MG63 (cell line): ENCODE results near the gene DNAJC8. TPM values are rescaled to one million over a fixed set of nuclear protein-coding genes. Genes with fewer than 3 reads are reported as not detected.

ENCODE experiments used
- DNase-seq: peaks from one replicate; pipeline ENCODE4 v3.0.0-alpha.2; 2020
- H3K27me3 ChIP-seq: fragments of 250-450 bp; sonication (Bioruptor Pico); 2 replicates; pipeline ENCODE4 v1.5.1; 2020; ENCODE audit warnings: mild to moderate bottlenecking, moderate library complexity
- H3K36me3 ChIP-seq: fragments of 250-450 bp; sonication (Bioruptor Pico); 2 replicates; pipeline ENCODE4 v1.5.1; 2020; ENCODE audit warnings: mild to moderate bottlenecking, moderate library complexity
- H3K4me3 ChIP-seq: fragments of 250-450 bp; sonication (Bioruptor Pico); 2 replicates; pipeline ENCODE4 v1.5.1; 2020; ENCODE audit warnings: mild to moderate bottlenecking, moderate library complexity
- H3K9me3 ChIP-seq: fragments of 250-450 bp; sonication (Bioruptor Pico); 2 replicates; pipeline ENCODE4 v1.5.1; 2020; ENCODE audit warnings: mild to moderate bottlenecking, moderate library complexity
- total RNA-seq: library from RNA; depleted of rRNA; stranded (reverse); fragments of >200 nt; shearing (Covaris generic); gene quantifications from 2 replicates; pipeline ENCODE4 v1.2.3, GENCODE V29; 2014; ENCODE audit warnings: low replicate concordance

DNAJC8 gene
- total RNA-seq, 1 experiment from 2014 or later, result 115 TPM

- H3K36me3 ChIP-seq, result no peaks in the 10 kb centered on the region
- no peak overlapping the region for H3K4me3 ChIP-seq
- no peak for DNase-seq
- H3K27me3 ChIP-seq, result no peaks in the 10 kb centered on the region
- no peaks in the 10 kb centered on the region for H3K9me3 ChIP-seq
Measured at GRCh38 chr1:28193701-28194161, 39.1 kb downstream of the DNAJC8 start.

GRCh38 chr1:28190996-28191645 is 41.7 kb downstream of the DNAJC8 start:
- no peak overlapping the region for H3K4me3 ChIP-seq
- H3K9me3 ChIP-seq, result no peaks in the 10 kb centered on the region
- H3K36me3 ChIP-seq, result no peaks in the 10 kb centered on the region
- H3K27me3 ChIP-seq, result no peaks in the 10 kb centered on the region
- DNase-seq, result no peak

- no peak overlapping the region for H3K4me3 ChIP-seq
- H3K9me3 ChIP-seq, result no peaks in the 10 kb centered on the region
- no peaks in the 10 kb centered on the region for H3K36me3 ChIP-seq
- no peaks in the 10 kb centered on the region for H3K27me3 ChIP-seq
- no peak for DNase-seq
Measured at GRCh38 chr1:28190337-28190979, 42.4 kb downstream of the DNAJC8 start.

- Histone ChIP-seq H3K27me3 (no peaks in the 10 kb centered on the region), H3K4me3 (no peak overlapping the region), H3K9me3 (no peaks in the 10 kb centered on the region), H3K36me3 (no peaks in the 10 kb centered on the region)
- DNase-seq, result no peak
Measured at GRCh38 chr1:28185071-28185470, 47.8 kb downstream of the DNAJC8 start.

- Histone ChIP-seq H3K4me3 (no peak overlapping the region), H3K27me3 (no peaks in the 10 kb centered on the region), H3K36me3 (no peaks in the 10 kb centered on the region), H3K9me3 (no peaks in the 10 kb centered on the region)
- no peak for DNase-seq
Measured at GRCh38 chr1:28180306-28181305, 52.2 kb downstream of the DNAJC8 start.

GRCh38 chr1:28178690-28179485 is 53.9 kb downstream of the DNAJC8 start:
- H3K9me3 ChIP-seq, result no peaks in the 10 kb centered on the region
- H3K36me3 ChIP-seq, result no peaks in the 10 kb centered on the region
- H3K27me3 ChIP-seq, result no peaks in the 10 kb centered on the region
- DNase-seq, result no peak
- H3K4me3 ChIP-seq, result no peak overlapping the region

- no peak for DNase-seq
- H3K9me3 ChIP-seq, result no peaks in the 10 kb centered on the region
- H3K27me3 ChIP-seq, result no peaks in the 10 kb centered on the region
- no peak within 1 kb of the TSS for H3K4me3 ChIP-seq
- no peaks in the 10 kb centered on the region for H3K36me3 ChIP-seq
Measured at GRCh38 chr1:28176492-28177470, 56.0 kb downstream of the DNAJC8 start, which contains the start of gene PTAFR. PTAFR (minus strand) TSS chr1:28176690; CDS start chr1:28151021, 25,669 bp downstream.

- no peak for DNase-seq
- Histone ChIP-seq H3K27me3 (no peaks in the 10 kb centered on the region), H3K36me3 (no peaks in the 10 kb centered on the region), H3K9me3 (no peaks in the 10 kb centered on the region), H3K4me3 (no peak overlapping the region)
Measured at GRCh38 chr1:28175955-28176485, 56.8 kb downstream of the DNAJC8 start.

GRCh38 chr1:28173980-28174297 is 58.9 kb downstream of the DNAJC8 start:
- Histone ChIP-seq H3K9me3 (no peaks in the 10 kb centered on the region), H3K27me3 (no peaks in the 10 kb centered on the region), H3K36me3 (no peaks in the 10 kb centered on the region), H3K4me3 (no peak overlapping the region)
- no peak for DNase-seq

GRCh38 chr1:28173151-28173979 is 59.5 kb downstream of the DNAJC8 start:
- Histone ChIP-seq H3K36me3 (no peaks in the 10 kb centered on the region), H3K27me3 (no peaks in the 10 kb centered on the region), H3K9me3 (no peaks in the 10 kb centered on the region), H3K4me3 (no peak overlapping the region)
- no peak for DNase-seq

GRCh38 chr1:28172713-28173150 is 60.1 kb downstream of the DNAJC8 start:
- Histone ChIP-seq H3K9me3 (no peaks in the 10 kb centered on the region), H3K4me3 (no peak overlapping the region), H3K36me3 (no peaks in the 10 kb centered on the region), H3K27me3 (no peaks in the 10 kb centered on the region)
- DNase-seq, result no peak

GRCh38 chr1:28171246-28171645 is 61.6 kb downstream of the DNAJC8 start:
- Histone ChIP-seq H3K4me3 (no peak overlapping the region), H3K9me3 (no peaks in the 10 kb centered on the region), H3K36me3 (no peaks in the 10 kb centered on the region), H3K27me3 (no peaks in the 10 kb centered on the region)
- no peak for DNase-seq

GRCh38 chr1:28170001-28170596 is 62.7 kb downstream of the DNAJC8 start:
- no peak for DNase-seq
- H3K4me3 ChIP-seq, result no peak overlapping the region
- H3K27me3 ChIP-seq, result no peaks in the 10 kb centered on the region
- no peaks in the 10 kb centered on the region for H3K36me3 ChIP-seq
- no peaks in the 10 kb centered on the region for H3K9me3 ChIP-seq

- H3K36me3 ChIP-seq, result no peaks in the 10 kb centered on the region
- H3K27me3 ChIP-seq, result no peaks in the 10 kb centered on the region
- peak; percentile 62 for DNase-seq
Measured at GRCh38 chr1:28163496-28164161, 69.2 kb downstream of the DNAJC8 start.

More at GRCh38 chr1:28163496-28164161, 69.2 kb downstream of the DNAJC8 start:
- H3K4me3 ChIP-seq, result no peak overlapping the region
- H3K9me3 ChIP-seq, result no peaks in the 10 kb centered on the region
